ENCODE results near the gene C2orf81. TPM values are rescaled to one million over a fixed set of nuclear protein-coding genes. Genes with fewer than 3 reads are reported as not detected.
A peak's percentile ranks its signal among the peaks of the same experiment; 100 is the strongest.
"Not testable (repeated sequence)": the region's sequence is repeated elsewhere in the genome, so short reads cannot be mapped to it uniquely, and the experiment has no call there.

C2orf81 gene
- total and polyA plus RNA-seq, 5 donors from 2014 or later = 1.1 to 3.9 (median 2.1) TPM

GRCh38 chr2:74424139-74424992 lies 2.9 kb upstream of the C2orf81 start:
- Mint-ChIP-seq H3K27ac (no peak overlapping the region), H3K27me3 (peaks cover 14% of the 10 kb centered on the region), H3K36me3 (peaks cover 9% of the 10 kb centered on the region), H3K4me1 (peaks cover 6 to 28% (median 15%) of the 10 kb centered on the region in 4 donors), H3K4me3 (peak overlapping the region in 2 of 4 donors; percentile 1 to 88), H3K9me3 (no peaks in the 10 kb centered on the region)
- Histone ChIP-seq H3K4me3 (ENCODE audit: low read depth, low read length) (no peak overlapping the region), H3K27ac (ENCODE audit: insufficient read depth, low read length, poor library complexity, severe bottlenecking) (no peak overlapping the region), H3K9me3 (ENCODE audit: control insufficient read depth in 2 of 2, low read length in 2 of 2) (no peaks in the 10 kb centered on the region), H3K27me3 (ENCODE audit: control insufficient read depth, insufficient read depth, low read length) (no peaks in the 10 kb centered on the region), H3K4me1 (ENCODE audit: control insufficient read depth, insufficient read depth, low read length, poor library complexity, severe bottlenecking) (peaks cover 13% of the 10 kb centered on the region), H3K36me3 (ENCODE audit: control insufficient read depth, insufficient read depth, low read length) (peaks cover 5% of the 10 kb centered on the region)
- no peak for ATAC-seq (ENCODE audit: low read depth in 2 of 2)
- no peak for DNase-seq

- H3K9me3 Mint-ChIP-seq = no peaks in the 10 kb centered on the region
- H3K4me1 Mint-ChIP-seq = peaks cover 6 to 28% (median 15%) of the 10 kb centered on the region in 4 donors
- no peaks in the 10 kb centered on the region for H3K9me3 ChIP-seq (ENCODE audit: control insufficient read depth in 2 of 2, low read length in 2 of 2)
- no peak overlapping the region for H3K27ac ChIP-seq (ENCODE audit: insufficient read depth, low read length, poor library complexity, severe bottlenecking)
- H3K4me3 Mint-ChIP-seq = peak overlapping the region; percentile 88 to 99 (median 98)
- peaks cover 9% of the 10 kb centered on the region for H3K36me3 Mint-ChIP-seq
- no peak for DNase-seq
- H3K4me3 ChIP-seq (ENCODE audit: low read depth, low read length) = no peak overlapping the region
- no peaks in the 10 kb centered on the region for H3K27me3 ChIP-seq (ENCODE audit: control insufficient read depth, insufficient read depth, low read length)
- H3K27me3 Mint-ChIP-seq = peaks cover 14% of the 10 kb centered on the region
- no peak for ATAC-seq (ENCODE audit: low read depth in 2 of 2)
- peaks cover 13% of the 10 kb centered on the region for H3K4me1 ChIP-seq (ENCODE audit: control insufficient read depth, insufficient read depth, low read length, poor library complexity, severe bottlenecking)
- H3K36me3 ChIP-seq (ENCODE audit: control insufficient read depth, insufficient read depth, low read length) = peaks cover 5% of the 10 kb centered on the region
- peak overlapping the region in 2 of 3 donors; percentile 99 for H3K27ac Mint-ChIP-seq
Measured at GRCh38 chr2:74423231-74424095, 2.0 kb upstream of the C2orf81 start.

GRCh38 chr2:74420443-74421103 lies 846 bp downstream of the C2orf81 start:
- Histone ChIP-seq H3K27ac (ENCODE audit: insufficient read depth, low read length, poor library complexity, severe bottlenecking) (peak overlapping the region; percentile 94), H3K4me1 (ENCODE audit: control insufficient read depth, insufficient read depth, low read length, poor library complexity, severe bottlenecking) (peaks cover 13% of the 10 kb centered on the region), H3K4me3 (ENCODE audit: low read depth, low read length) (peak overlapping the region; percentile 86)
- not testable (repeated sequence) for H3K9me3 ChIP-seq (ENCODE audit: control insufficient read depth in 2 of 2, low read length in 2 of 2); H3K36me3 ChIP-seq (ENCODE audit: control insufficient read depth, insufficient read depth, low read length); H3K36me3 Mint-ChIP-seq; DNase-seq; H3K27me3 ChIP-seq (ENCODE audit: control insufficient read depth, insufficient read depth, low read length); H3K9me3 Mint-ChIP-seq; ATAC-seq (ENCODE audit: low read depth in 2 of 2)
- Mint-ChIP-seq H3K27me3 (peaks cover 18% of the 10 kb centered on the region), H3K4me3 (peak overlapping the region; percentile 88 to 99 (median 98)), H3K27ac (peak overlapping the region; percentile 32 to 99 (median 94)), H3K4me1 (peaks cover 6 to 33% (median 15%) of the 10 kb centered on the region in 4 donors)

DNA sequence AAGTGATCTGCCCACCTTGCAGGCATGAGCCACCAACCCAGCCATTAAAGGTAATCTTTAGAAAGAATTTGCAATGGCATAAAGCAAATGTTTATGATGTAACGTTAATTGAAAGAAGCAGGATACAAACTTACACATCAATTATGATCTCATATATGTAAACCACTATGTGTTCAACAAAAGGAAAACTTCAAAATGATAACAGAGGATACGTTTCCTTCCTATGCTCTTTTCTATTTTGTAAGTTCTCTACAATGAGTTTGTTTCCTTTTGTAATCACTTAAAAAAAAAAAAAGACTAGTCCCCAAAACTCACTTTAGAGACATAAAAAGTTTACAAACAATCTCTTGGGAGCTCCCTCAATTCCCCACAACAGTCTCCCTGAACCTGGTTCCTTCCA lies 1.4 kb downstream of the C2orf81 start:
- no peak for ATAC-seq (ENCODE audit: low read depth in 2 of 2)
- Histone ChIP-seq H3K27ac (ENCODE audit: insufficient read depth, low read length, poor library complexity, severe bottlenecking) (peak overlapping the region; percentile 47), H3K9me3 (ENCODE audit: control insufficient read depth in 2 of 2, low read length in 2 of 2) (no peaks in the 10 kb centered on the region), H3K27me3 (ENCODE audit: control insufficient read depth, insufficient read depth, low read length) (no peaks in the 10 kb centered on the region), H3K4me3 (ENCODE audit: low read depth, low read length) (no peak overlapping the region), H3K36me3 (ENCODE audit: control insufficient read depth, insufficient read depth, low read length) (no peaks in the 10 kb centered on the region), H3K4me1 (ENCODE audit: control insufficient read depth, insufficient read depth, low read length, poor library complexity, severe bottlenecking) (peaks cover 18% of the 10 kb centered on the region)
- peak in 1 of 3 donors; percentile 26 for DNase-seq
- Mint-ChIP-seq H3K27me3 (peaks cover 18% of the 10 kb centered on the region), H3K36me3 (no peaks in the 10 kb centered on the region), H3K9me3 (no peaks in the 10 kb centered on the region), H3K4me3 (peak overlapping the region; percentile 70 to 94 (median 85)), H3K27ac (peak overlapping the region in 2 of 3 donors; percentile 85 to 99), H3K4me1 (peaks cover 6 to 37% (median 15%) of the 10 kb centered on the region in 4 donors)

GRCh38 chr2:74419345-74419744 lies 2.1 kb downstream of the C2orf81 start:
- Mint-ChIP-seq H3K4me1 (peaks cover 6 to 37% (median 15%) of the 10 kb centered on the region in 4 donors), H3K4me3 (peak overlapping the region in 2 of 4 donors; percentile 25 to 73), H3K27me3 (peaks cover 18% of the 10 kb centered on the region), H3K36me3 (no peaks in the 10 kb centered on the region), H3K9me3 (no peaks in the 10 kb centered on the region), H3K27ac (no peak overlapping the region)
- no peaks in the 10 kb centered on the region for H3K27me3 ChIP-seq (ENCODE audit: control insufficient read depth, insufficient read depth, low read length)
- DNase-seq = no peak
- ATAC-seq (ENCODE audit: low read depth in 2 of 2) = no peak
- no peaks in the 10 kb centered on the region for H3K36me3 ChIP-seq (ENCODE audit: control insufficient read depth, insufficient read depth, low read length)
- no peak overlapping the region for H3K27ac ChIP-seq (ENCODE audit: insufficient read depth, low read length, poor library complexity, severe bottlenecking)
- H3K4me1 ChIP-seq (ENCODE audit: control insufficient read depth, insufficient read depth, low read length, poor library complexity, severe bottlenecking) = peaks cover 24% of the 10 kb centered on the region
- no peaks in the 10 kb centered on the region for H3K9me3 ChIP-seq (ENCODE audit: control insufficient read depth in 2 of 2, low read length in 2 of 2)
- H3K4me3 ChIP-seq (ENCODE audit: low read depth, low read length) = no peak overlapping the region

- H3K4me1 ChIP-seq (ENCODE audit: control insufficient read depth, insufficient read depth, low read length, poor library complexity, severe bottlenecking) = peaks cover 24% of the 10 kb centered on the region
- H3K27me3 Mint-ChIP-seq = peaks cover 20% of the 10 kb centered on the region
- no peak for DNase-seq
Measured at GRCh38 chr2:74418312-74418711, 3.1 kb downstream of the C2orf81 start.

DNA sequence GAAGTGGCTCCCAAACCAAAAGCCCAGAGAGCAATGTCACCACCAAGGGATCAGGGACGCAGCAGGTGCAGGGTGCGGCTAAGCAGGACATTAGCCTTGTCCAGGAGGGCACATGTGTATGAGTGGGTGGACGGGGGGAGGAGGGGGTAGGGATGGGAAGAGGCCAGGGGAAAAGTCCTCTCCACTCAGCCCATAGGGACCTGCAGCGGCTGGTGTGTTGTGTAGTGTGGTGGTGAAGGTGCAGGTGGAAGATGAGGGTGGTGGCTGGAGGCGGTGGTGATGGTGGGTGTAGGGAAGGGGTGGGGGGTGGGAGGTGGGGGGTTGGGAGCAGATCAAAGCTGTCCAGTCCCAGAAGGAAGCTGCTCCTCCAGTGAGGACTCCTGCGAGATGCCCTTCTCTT lies 3.7 kb downstream of the C2orf81 start:
- H3K27ac ChIP-seq (ENCODE audit: insufficient read depth, low read length, poor library complexity, severe bottlenecking) = no peak overlapping the region
- Mint-ChIP-seq H3K27ac (no peak overlapping the region), H3K4me1 (peaks cover 6 to 44% (median 16%) of the 10 kb centered on the region in 4 donors), H3K4me3 (peak overlapping the region in 1 of 4 donors; percentile 75), H3K36me3 (no peaks in the 10 kb centered on the region), H3K9me3 (no peaks in the 10 kb centered on the region), H3K27me3 (peaks cover 24% of the 10 kb centered on the region)
- no peaks in the 10 kb centered on the region for H3K36me3 ChIP-seq (ENCODE audit: control insufficient read depth, insufficient read depth, low read length)
- no peak overlapping the region for H3K4me3 ChIP-seq (ENCODE audit: low read depth, low read length)
- ATAC-seq (ENCODE audit: low read depth in 2 of 2) (no peak), DNase-seq (no peak)
- no peaks in the 10 kb centered on the region for H3K27me3 ChIP-seq (ENCODE audit: control insufficient read depth, insufficient read depth, low read length)
- no peaks in the 10 kb centered on the region for H3K9me3 ChIP-seq (ENCODE audit: control insufficient read depth in 2 of 2, low read length in 2 of 2)
- H3K4me1 ChIP-seq (ENCODE audit: control insufficient read depth, insufficient read depth, low read length, poor library complexity, severe bottlenecking) = peaks cover 24% of the 10 kb centered on the region

More at GRCh38 chr2:74418312-74418711, 3.1 kb downstream of the C2orf81 start:
- no peak overlapping the region for H3K4me3 Mint-ChIP-seq
- H3K27ac Mint-ChIP-seq = peak overlapping the region in 1 of 3 donors; percentile 62
- Histone ChIP-seq H3K9me3 (ENCODE audit: control insufficient read depth in 2 of 2, low read length in 2 of 2) (no peaks in the 10 kb centered on the region), H3K27ac (ENCODE audit: insufficient read depth, low read length, poor library complexity, severe bottlenecking) (no peak overlapping the region), H3K4me3 (ENCODE audit: low read depth, low read length) (no peak overlapping the region), H3K36me3 (ENCODE audit: control insufficient read depth, insufficient read depth, low read length) (no peaks in the 10 kb centered on the region), H3K27me3 (ENCODE audit: control insufficient read depth, insufficient read depth, low read length) (no peaks in the 10 kb centered on the region)
- H3K4me1 Mint-ChIP-seq = peaks cover 6 to 44% (median 16%) of the 10 kb centered on the region in 4 donors
- H3K9me3 Mint-ChIP-seq = no peaks in the 10 kb centered on the region
- H3K36me3 Mint-ChIP-seq = no peaks in the 10 kb centered on the region
- ATAC-seq (ENCODE audit: low read depth in 2 of 2) = no peak
